Activated gamma-delta T cell (primary cell): Measurements from ENCODE around the gene SECISBP2.
"Not testable (repeated sequence)": the region's sequence is repeated elsewhere in the genome, so short reads cannot be mapped to it uniquely, and the experiment has no call there.

Source experiments
- DNase-seq: peaks from one replicate; lab custom pipeline; 2025; lab: John Stamatoyannopoulos, UW
- total RNA-seq, 2 donors: gene quantifications; one replicate each; lab custom pipeline; 2026; lab: John Stamatoyannopoulos, UW

The SECISBP2 gene, protein sequence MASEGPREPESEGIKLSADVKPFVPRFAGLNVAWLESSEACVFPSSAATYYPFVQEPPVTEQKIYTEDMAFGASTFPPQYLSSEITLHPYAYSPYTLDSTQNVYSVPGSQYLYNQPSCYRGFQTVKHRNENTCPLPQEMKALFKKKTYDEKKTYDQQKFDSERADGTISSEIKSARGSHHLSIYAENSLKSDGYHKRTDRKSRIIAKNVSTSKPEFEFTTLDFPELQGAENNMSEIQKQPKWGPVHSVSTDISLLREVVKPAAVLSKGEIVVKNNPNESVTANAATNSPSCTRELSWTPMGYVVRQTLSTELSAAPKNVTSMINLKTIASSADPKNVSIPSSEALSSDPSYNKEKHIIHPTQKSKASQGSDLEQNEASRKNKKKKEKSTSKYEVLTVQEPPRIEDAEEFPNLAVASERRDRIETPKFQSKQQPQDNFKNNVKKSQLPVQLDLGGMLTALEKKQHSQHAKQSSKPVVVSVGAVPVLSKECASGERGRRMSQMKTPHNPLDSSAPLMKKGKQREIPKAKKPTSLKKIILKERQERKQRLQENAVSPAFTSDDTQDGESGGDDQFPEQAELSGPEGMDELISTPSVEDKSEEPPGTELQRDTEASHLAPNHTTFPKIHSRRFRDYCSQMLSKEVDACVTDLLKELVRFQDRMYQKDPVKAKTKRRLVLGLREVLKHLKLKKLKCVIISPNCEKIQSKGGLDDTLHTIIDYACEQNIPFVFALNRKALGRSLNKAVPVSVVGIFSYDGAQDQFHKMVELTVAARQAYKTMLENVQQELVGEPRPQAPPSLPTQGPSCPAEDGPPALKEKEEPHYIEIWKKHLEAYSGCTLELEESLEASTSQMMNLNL
- 176 to 235 reads per million in 2 donors for total RNA-seq

GRCh38 chr9:89318123-89319014 lies at the start of gene SECISBP2:
TSS of gene SECISBP2 (plus strand) at chr9:89318500. CDS start at chr9:89318577, 77 bp downstream.
- peak; percentile 96 for DNase-seq

DNA sequence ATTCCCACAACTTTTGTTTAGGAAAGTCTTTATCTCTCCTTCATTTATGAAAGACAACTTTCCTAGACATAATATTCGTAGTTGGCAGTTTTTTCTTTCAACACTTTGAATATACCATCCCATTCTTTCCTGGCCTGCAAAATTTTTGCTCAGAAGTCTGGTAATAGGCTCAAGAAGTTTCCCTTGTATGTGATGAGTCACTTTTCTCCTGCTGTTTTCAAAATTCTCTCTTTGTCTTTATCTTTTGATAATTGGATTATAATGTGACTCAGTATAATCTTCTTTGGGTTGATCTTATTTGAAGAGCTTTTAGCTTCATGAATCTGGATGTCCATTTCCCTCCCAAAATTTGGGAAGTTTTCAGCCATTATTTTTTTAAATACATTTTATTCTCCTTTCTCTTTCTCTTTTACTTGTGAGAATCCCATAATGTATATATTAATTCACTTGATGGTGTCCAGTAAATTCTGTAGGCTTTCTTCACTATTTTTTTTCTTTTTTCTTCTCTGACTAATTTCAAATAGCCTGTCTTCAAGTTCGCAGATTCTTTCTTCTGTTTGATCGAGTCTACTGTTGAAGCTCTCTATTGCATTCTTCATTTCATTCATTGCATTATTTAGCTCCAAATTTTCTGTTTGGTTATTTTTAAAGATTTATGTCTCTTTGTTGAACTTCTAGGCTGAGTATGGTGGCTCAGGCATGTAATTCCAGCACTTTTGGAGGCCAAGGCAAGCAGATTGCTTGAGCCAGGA lies 44.6 kb upstream of the SECISBP2 start:
- no peak for DNase-seq

GRCh38 chr9:89274838-89275237 lies 43.5 kb upstream of the SECISBP2 start:
- no peak for DNase-seq

- not testable (repeated sequence) for DNase-seq
Measured at GRCh38 chr9:89276040-89276439, 42.3 kb upstream of the SECISBP2 start.

GRCh38 chr9:89277043-89277442 lies 41.3 kb upstream of the SECISBP2 start:
- DNase-seq = no peak

DNA sequence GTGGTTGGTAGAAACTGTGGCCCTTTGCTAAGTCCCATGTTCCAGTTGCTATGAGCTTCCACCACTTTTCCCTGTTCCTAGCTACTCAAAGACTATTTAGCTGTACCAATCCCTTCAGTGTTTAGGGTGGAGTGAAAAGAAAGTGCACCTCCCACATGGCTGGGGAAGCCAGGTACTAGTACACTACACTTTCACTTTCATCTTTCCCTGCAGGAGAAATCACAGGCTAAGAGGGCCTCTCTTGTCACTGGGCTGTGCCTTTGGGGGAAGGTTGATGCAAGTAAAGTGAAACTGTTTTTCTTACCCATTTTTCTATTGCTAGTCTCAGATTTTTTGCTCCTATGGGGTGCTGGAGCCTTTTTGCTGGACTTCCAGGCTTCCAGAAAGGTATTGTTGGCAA lies 40.8 kb upstream of the SECISBP2 start:
- DNase-seq = no peak

DNA sequence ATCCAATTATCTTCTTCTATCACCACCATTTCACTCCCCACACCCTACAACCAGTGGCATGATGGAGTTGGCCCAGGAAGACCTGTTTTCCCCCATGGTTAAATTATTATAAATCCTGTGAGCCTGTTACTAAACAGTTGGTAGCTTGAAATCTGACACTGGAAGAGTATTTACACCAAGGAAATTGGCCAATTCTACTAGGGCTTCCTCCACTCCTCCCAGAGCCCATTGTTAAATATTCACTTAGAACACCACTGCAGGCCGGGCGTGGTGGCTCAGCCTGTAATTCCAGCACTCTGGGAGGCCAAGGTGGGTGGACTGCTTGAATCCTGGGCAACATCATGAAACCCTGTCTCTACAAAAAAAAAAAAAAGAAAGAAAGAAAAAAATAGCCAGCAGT lies 39.7 kb upstream of the SECISBP2 start:
- DNase-seq = no peak

DNA sequence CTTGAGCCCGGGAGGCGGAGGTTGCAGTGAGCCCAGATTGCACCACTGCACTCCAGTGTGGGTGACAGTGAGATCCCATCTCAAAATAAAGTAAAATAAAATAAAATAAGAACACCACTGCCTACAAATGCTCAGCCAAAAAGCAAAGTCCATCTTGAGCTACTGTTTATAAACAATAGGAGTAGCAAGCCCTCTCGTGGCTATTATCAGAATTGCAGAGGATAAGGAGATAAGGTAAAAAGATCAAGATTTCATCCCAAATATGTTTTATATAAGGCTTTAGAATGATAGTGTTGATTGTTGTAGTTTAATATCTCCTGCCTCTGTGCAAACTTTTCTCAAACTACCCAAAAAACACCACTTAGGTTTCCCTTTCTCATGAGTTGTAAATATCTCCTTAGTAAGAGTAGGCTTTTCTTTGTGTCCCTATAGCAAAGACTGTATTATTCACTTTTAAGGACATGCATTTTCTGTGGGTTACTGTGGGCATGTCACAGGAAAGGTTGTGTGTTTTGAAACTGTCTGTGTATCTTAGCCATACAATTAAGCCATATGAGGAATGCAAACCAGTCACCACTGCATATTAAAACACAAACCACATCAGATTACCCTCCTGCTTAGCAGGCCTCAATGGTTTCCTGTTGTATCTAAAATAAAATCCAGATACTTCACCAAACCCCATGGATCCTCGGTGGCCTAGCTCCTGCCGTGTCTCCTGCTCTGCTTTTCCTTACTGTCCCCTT lies 39.1 kb upstream of the SECISBP2 start:
- DNase-seq = no peak

DNA sequence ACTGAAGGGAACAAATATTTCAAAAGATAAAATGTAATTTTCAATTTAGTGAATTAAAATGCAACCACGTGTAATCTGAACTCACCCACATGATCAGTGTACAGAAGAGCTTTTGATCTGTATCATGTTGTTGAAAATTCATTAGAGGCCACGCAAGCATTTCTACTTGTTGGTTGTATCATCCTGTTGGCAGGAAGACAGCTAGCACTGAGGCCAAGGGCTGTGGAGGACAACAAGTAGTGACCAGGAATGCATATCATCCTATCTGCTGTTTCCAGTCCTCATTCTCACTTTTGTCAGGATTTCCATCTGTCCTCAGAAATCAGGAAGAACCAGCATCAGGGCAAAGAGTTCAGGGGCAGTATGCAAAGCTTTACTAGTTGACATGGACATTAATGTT lies 37.2 kb upstream of the SECISBP2 start:
- no peak for DNase-seq

DNA sequence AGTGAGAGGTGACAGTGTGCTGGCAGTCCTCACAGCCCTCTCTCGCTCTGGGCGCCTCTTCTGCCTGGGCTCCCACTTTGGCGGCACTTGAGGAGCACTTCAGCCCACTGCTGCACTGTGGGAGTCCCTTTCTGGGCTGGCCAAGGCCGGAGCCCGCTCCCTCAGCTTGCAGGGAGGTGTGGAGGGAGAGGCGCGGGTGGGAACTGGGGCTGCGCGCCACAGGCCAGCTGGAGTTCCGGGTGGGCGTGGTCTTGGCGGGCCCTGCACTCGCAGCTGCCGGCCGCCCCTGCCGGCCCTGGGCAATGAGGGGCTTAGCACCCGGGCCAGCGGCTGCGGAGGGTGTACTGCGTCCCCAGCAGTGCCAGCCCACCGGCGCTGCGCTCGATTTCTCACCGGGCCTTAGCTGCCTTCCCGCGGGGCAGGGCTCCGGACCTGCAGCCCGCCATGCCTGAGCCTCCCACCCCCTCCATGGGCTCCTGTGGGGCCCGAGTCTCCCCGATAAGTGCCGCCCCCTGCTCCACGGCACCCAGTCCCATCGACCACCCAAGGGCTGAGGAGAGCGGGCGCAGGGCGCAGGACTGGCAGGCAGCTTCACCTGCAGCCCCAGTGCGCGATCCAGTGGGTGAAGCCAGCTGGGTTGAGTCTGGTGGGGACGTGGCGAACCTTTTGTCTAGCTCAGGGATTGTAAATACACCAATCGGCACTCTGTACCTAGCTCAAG lies 35.9 kb upstream of the SECISBP2 start:
- peak; percentile 13 for DNase-seq

GRCh38 chr9:89284076-89284475 lies 34.2 kb upstream of the SECISBP2 start:
- DNase-seq = no peak

DNA sequence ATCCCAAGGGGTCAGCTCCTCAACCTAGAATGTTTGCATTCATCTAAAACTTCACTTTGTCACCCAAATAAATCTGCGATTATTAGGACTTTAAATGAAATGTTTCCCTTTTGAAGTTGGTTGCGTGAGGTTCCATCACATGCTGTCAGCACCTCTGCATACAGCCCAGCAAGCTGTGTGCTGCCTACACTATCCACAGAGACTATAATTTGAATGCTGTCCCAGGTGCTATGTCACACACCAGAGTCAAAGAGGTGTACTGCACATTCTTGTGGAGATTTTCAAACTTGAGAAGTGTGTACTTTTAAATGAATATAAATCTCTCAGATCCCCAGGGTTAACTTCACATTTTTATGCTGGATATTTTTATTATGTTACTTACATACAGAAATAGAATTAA lies 26.6 kb upstream of the SECISBP2 start:
- no peak for DNase-seq

DNA sequence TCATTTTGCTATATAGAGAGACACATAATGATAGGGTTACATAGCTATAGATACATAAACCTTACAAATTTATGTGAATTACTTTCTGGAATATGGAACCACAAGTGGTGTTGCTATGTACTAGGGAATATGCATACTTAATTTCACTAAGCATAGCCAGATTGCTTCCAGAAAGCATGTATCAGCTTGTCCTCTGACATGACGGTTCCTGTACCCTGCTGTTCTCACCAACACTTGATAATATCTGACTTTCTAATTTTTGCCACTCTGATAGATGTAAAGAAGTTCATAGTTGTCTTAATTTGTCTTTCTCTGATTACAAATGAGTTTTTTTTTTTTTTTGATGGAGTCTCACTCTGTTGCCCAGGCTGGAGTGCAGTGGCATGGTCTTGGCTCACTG lies 25.3 kb upstream of the SECISBP2 start:
- no peak for DNase-seq

DNA sequence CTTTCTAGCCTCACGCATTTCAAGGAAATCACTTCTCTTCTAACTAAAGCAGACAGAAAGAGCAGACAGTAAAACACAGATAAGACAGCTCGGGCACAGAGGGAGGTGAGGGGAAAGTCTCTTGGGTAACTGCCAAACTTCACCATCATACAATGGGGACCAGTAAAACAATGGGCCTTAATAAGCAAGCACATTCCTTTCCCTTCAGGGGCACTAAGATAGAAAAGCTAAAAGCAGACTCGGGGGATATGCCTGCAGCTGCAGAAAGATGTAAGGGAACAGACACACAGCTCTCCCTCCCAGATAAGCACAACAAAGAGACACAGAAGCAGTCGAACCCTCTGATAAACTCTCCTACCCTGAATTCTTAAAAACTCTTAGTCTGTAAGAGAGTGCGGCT lies 22.9 kb upstream of the SECISBP2 start:
- DNase-seq = no peak

DNA sequence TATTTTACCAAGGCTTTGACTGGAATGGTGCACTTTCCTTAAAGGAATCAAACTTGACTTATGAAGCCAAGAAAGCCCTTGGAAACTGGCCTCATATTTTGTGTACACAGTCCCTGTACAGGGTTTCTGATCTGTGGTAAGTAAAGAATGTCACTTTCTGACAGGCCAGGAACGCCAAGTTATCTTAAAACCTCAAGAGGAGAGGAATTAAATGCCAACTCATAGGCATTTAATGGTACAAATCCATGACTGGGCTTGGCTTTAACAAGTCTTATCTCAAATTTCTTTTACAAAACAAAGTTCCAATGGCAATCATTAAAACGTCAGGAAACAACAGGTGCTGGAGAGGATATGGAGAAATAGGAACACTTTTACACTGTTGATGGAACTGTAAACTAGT lies 16.3 kb upstream of the SECISBP2 start:
- not testable (repeated sequence) for DNase-seq

- DNase-seq = no peak
Measured at GRCh38 chr9:89304020-89304833, 14.1 kb upstream of the SECISBP2 start.

DNA sequence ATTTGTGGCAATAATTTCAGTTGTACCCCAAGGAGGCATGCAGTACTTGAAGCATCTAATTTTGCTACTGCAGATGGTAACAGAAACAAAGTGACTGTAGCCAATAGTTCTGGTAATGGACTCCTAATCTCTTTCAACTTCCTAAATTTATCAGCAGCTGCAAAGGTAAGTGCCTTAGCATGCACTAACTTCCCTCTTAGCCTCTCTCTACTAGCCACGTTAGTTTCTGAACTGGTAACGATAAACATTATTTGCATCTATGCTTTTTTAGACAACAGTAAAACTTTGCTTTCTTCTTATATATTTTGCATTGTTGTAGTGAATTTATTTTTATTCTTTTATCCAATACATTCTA lies 13.5 kb upstream of the SECISBP2 start:
- no peak for DNase-seq

DNA sequence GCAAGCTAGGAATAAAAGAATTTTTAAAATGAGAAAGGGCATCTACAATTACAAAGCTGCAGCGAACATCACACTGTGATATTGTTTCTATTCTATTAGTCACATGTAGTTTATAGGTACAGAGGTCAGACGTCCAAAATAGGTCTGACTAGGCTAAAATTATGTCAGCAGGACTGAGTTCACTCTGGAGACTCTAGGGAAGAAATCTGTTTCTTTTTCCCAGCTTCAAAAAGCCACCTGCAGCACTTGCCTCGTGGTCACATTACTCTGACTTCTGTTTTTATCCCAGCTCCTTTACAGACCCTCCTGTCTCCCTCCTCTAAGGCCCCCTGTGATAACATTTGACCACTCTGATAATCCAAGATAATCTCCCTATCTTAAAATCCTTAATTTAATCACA lies 12.4 kb upstream of the SECISBP2 start:
- DNase-seq = no peak

GRCh38 chr9:89309166-89309565 lies 9.1 kb upstream of the SECISBP2 start:
- DNase-seq = no peak
